Stimulated activated CD8-positive, alpha-beta memory T cell treated with anti-CD3 and anti-CD28 coated beads, Interleukin-2, amount 100 ng/mL, for 48 hours (primary cell): Measurements from ENCODE around the gene IQSEC1.
"Not testable (repeated sequence)": the region's sequence is repeated elsewhere in the genome, so short reads cannot be mapped to it uniquely, and the experiment has no call there.

Experiments used
- DNase-seq, 2 donors: peaks; one replicate each; pipeline ENCODE4 v3.0.0-alpha.2; 2020; ENCODE audit warnings: low read depth in 2 of 2

The IQSEC1 gene

DNA sequence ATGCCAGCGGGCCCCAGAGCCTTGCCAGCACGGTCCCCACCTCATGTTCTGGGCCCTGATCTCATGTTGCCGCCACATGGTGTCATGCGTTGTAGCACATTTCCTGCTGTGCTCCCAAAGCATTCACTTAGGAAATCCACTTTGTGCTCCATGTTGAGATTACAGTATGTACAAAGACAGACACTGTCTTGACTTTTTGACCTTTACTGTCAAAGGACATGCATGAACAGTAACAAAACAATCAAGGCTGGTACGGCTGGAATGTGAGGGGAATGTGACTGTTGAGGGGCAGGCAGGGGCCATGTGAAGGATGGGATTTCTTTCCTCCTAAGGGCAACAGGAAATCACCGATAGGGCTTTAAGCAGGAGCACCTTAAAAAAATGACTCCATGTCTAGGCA is 178.6 kb downstream of the IQSEC1 start:
- DNase-seq, result no peak

GRCh38 chr3:12893852-12894251 is 179.4 kb downstream of the IQSEC1 start:
- no peak for DNase-seq

GRCh38 chr3:12893247-12893646 is 180.0 kb downstream of the IQSEC1 start:
- no peak for DNase-seq

- DNase-seq, result no peak
Observed at GRCh38 chr3:12892840-12893189, 180.4 kb downstream of the IQSEC1 start.

GRCh38 chr3:12891985-12892839 is 181.0 kb downstream of the IQSEC1 start:
- peak in 1 of 2 donors; percentile 13 for DNase-seq

DNA sequence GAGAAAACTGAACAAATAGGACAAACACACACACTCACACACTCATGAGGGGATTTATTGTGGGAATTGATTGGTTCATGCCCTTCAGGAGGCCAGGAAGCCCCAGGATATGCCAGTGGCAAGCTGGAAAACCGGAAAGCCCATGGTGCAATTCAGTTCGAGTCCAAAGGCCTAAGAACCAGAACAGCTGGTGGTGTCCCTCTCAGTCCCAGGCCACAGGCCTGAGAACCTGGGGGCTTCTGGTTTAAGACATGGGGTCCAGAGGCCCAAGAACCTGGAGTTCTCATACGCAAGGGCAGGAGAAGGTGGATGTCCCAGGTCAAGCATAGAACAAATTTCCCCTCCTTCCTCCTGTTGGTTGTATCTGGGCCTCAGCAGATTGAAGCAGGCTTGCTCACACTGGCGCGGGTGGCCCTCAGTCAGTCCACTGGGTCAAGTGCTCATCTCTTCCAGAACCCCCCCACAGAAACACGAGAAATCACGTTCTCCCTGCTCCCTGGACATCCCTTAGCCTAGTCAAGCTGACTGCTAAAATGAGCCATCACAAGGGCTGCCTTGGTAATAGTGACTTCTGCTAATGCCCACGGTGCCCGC is 181.7 kb downstream of the IQSEC1 start:
- no peak for DNase-seq

GRCh38 chr3:12890610-12891390 is 182.4 kb downstream of the IQSEC1 start:
- DNase-seq, result no peak

- no peak for DNase-seq
Observed at GRCh38 chr3:12886736-12887135, 186.5 kb downstream of the IQSEC1 start.

- DNase-seq, result no peak
Observed at GRCh38 chr3:12886106-12886679, 187.0 kb downstream of the IQSEC1 start.

DNA sequence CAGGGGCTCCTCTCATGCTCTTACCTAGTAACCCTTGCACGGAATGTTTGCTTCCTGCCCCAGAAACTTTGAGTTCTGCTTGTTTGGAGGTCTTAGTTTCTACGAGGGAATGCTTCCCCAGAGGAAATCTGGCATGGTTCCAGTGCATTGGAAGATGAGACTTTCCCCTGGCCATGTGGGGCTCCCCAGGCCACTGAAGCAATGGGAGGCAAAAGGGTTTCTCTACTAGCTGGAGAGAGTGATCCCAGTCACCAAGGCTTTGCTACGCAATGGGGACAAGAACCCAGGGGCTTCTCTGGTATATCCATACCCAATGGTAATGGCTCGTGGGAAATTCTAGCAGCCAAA is 187.7 kb downstream of the IQSEC1 start:
- no peak for DNase-seq

DNA sequence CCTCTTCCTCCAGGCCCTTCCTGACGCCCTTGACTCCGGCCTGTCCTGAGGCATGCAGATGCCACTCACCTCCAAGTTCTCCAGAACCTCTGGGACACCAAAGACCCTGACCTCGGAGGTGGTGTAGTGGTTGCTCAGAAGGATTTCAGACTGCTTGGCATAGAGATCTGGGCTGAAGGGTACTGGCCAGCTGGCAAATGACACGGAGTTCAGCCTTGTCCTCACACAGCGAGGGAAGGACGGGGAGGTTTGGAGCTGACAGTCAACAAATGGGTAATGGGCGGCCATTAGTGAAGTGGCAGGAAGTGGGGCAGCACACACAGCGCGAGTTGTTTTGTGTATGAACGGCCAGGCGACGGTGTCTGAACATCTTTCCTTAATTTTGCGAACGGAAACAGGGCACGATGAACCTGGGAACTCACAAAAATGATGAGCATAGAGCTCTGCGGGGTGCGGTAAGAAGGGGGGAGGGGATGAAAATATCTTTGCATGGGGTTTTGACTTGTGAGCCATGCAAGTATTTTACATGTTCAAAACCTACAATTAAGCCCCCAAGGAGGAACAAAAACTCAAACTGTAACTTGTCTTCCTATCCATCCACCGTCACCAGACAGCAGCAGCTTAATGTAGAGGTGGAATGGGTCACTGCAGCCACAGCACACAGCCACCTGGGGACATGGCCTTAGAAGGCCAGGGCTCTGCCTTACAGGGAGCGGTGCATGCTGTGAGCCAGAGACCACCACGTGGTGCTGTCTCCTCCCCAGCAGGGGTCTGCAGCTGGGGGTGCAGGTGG is 188.2 kb downstream of the IQSEC1 start:
- no peak for DNase-seq

DNA sequence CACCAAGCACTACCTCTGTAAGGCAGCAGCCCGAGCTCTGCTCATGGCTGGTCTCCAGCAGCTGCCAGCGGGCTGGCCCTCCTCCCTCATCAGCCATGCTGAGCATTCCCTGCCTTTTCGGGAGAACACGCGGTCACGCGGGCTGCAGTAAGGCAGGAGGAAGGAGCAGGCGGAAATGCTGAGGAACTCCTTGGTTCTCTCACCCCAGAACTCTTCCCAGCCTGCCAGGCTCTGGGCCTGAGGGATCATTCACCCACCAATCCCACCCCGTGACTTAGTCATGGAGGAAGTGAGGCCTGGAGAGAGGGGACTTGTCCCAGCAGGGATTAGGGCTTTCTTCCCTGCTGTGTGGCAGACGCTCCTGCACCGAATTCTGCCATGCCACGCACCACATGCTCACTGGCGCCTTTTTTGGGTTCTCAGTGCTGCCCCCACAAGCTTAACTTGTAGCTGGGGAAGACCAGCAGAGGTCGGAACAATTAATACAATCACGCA is 189.0 kb downstream of the IQSEC1 start:
- DNase-seq, result no peak

DNA sequence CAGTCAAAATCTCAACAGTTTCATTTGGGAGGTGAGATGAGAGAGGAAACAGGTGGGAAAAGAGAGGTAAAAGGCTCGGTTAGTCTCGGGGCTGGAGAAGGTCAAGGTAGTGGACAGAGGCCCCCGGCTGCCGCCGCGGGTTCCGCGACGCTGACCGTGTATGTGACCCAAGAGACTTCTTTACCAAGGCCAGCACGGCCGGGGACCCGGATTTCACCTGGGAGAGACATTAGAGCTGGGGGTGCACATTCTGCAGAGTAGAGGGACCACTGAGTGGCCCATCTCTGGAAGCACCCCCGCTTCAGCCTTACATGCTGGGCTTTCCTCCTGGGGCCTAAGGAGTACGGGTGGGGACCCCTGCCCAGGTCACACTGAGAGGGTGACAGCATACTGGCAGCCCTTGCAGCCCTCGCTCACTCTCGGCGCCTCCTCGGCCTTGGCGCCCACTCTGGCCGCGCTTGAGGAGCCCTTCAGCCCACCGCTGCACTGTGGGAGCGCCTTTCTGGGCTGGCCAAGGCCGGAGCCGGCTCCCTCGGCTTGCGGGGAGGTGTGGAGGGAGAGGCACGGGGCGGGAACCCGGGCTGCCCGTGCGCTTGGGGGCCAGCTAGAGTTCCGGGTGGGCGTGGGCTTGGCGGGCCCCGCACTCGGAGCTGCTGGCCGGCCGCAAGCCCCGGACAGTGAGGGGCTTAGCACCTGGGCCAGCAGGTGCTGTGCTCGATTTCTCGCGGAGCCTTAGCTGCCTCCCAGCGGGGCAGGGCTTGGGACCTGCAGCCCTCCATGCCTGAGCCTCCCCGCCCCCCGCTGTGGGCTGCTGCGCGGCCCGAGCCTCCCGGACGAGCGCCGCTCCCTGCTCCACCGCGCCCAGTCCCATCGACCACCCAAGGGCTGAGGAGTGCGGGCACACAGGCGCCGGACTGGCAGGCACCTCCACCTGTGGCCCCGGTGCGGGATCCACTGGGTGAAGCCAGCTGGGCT is 190.6 kb downstream of the IQSEC1 start:
- DNase-seq, result no peak

- DNase-seq, result not testable (repeated sequence)
Observed at GRCh38 chr3:12881858-12882257, 191.4 kb downstream of the IQSEC1 start.

DNA sequence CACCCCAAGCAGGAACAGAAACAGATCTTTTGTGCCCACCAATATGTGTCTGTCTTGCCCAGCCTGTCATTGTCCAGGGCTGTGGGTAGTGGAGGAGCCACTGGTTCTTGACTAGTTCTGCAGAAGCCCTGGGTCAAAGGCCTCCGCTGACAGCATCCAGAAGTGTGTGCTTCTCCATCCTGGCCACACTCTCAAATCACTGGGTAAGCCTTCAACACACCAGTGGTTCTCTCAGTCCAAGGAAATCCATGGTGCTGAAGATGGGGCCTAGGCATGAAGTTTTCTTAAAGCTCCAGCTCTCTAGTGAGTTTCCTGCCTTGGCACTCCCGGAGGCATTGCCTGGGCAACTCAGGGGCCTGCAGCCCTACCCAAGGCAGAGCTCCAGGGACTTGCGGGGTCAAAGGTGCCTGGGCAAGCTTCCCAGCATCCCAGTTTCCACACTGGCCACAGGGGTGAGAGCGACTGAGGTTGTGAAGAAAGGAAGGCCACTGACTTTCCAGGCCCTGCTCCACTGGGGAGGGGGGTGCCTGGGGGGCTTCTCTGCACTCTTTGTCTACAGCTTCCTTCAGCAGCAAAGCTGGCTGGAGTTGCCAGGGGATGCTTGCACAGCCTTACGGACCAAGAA is 193.9 kb downstream of the IQSEC1 start:
- DNase-seq, result no peak

DNA sequence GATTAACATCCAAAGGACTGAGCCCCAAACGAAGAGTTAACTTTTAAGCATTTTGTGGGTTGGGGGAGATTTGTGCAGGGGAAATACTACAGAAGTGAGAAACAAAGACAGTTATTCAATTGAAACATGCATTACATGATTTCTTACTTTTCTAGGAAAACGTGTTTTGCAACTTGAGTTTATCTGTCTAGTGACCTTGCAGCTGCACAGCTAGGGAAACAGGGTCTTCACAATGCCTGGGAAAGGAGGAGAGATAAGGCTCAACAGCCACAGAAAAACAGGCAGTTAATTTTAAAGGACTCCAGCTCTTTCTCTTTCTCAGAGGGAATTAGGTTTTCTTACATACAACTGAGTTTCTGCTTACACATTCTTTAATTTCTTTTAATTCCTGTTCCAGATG is 194.5 kb downstream of the IQSEC1 start:
- not testable (repeated sequence) for DNase-seq

GRCh38 chr3:12878141-12878574 is 195.1 kb downstream of the IQSEC1 start:
- DNase-seq, result no peak

DNA sequence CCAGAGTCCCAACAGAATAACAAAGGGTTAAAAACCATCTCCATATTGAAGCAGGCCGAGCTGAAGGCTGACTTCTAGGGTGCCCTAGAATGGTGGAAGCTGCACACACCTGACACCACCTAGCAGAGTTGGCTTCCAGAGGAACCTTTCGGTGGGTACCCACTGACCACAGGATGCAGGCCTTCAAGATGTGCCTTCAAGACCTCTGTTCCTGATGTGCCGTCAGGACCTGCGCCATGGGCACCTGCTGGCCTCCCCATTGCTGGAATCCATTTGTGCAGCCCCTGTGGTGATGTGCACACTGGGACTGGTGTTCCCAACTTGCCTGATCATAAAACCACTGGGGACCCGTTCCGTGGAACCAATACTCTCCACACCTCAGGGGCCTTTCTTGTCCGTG is 196.2 kb downstream of the IQSEC1 start:
- DNase-seq, result no peak
